PC-9 (cell line): ENCODE measurements around the gene KDM4B.

Experiments
- EZH2 ChIP-seq: fragments of 200-600 bp; sonication (generic); IDR thresholded peaks from 2 replicates; pipeline ENCODE4 v1.8.0; 2017; ENCODE audit warnings: antibody characterized with exemption, low read depth
- TF ChIP-seq, protein P1 (sequence below): fragments of 200-600 bp; sonication (generic); conservative IDR thresholded peaks from 2 replicates; pipeline ENCODE4 v1.6.1; 2017; ENCODE audit warnings: mixed run types, antibody characterized with exemption, mild to moderate bottlenecking, moderate library complexity

DNA sequence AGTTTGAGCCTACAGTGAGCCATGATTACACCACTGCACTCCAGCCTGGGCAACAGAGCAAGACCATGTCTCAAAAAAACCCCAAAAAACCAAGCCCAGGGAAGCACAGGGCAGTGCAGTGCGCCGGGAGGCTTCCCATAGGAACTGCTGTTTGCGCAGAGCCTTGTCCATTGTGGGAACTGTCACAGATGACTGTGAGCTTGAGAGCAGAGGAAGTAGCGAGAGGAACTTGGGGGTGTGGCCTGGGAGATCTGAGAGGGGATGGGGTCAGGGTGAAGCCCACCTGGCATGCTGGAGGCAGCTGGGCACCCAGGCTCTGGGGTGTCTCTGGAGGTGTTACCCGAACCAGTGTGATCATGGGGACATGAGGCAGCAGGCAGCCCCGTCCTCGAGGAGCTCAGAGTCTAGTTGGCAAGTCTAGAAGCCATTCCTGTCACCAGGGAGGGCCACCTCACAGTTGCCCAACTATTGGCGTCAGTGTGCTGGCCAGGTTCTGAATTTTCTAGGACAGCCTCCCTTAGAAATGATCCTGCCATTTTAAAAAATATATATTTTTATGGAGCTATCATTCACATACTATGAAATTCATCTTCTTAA, 10.4 kb downstream of the KDM4B start:
- TF ChIP-seq, protein P1, sequence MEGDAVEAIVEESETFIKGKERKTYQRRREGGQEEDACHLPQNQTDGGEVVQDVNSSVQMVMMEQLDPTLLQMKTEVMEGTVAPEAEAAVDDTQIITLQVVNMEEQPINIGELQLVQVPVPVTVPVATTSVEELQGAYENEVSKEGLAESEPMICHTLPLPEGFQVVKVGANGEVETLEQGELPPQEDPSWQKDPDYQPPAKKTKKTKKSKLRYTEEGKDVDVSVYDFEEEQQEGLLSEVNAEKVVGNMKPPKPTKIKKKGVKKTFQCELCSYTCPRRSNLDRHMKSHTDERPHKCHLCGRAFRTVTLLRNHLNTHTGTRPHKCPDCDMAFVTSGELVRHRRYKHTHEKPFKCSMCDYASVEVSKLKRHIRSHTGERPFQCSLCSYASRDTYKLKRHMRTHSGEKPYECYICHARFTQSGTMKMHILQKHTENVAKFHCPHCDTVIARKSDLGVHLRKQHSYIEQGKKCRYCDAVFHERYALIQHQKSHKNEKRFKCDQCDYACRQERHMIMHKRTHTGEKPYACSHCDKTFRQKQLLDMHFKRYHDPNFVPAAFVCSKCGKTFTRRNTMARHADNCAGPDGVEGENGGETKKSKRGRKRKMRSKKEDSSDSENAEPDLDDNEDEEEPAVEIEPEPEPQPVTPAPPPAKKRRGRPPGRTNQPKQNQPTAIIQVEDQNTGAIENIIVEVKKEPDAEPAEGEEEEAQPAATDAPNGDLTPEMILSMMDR = no peak
- TF ChIP-seq EZH2 = no peak
